Aorta (tissue), 5 donors: ENCODE measurements around the gene EDIL3. TPM values are rescaled to one million over a fixed set of nuclear protein-coding genes. Genes with fewer than 3 reads are reported as not detected.

Experiments used
- ATAC-seq: fragments of 200-7000 bp; cut with Tn5 transposase; one replicate; pipeline ENCODE4 v1.9.1; 2022; ENCODE audit warnings: moderate library complexity; ENCODE audit not compliant: low FRiP score
- DNase-seq, 2 donors: peaks; one replicate each; pipeline ENCODE4 v3.0.0-alpha.2; 2020
- H3K27ac ChIP-seq, 2 donors: one replicate each; pipeline ENCODE4 v1.5.1; 2013; ENCODE audit warnings: low read length in 2 of 2, mild to moderate bottlenecking in 2 of 2, moderate library complexity in 2 of 2, control low read depth in 1 of 2, inconsistent platforms in 1 of 2, low read depth in 1 of 2
- H3K27me3 ChIP-seq, 2 donors: one replicate each; pipeline ENCODE4 v1.6.1; 2013; ENCODE audit warnings: control low read depth in 1 of 2, low read length in 1 of 2, mild to moderate bottlenecking in 1 of 2, moderate library complexity in 1 of 2; ENCODE audit not compliant: insufficient read depth in 2 of 2, control insufficient read depth in 1 of 2
- H3K36me3 ChIP-seq, 2 donors: one replicate each; pipeline ENCODE4 v1.6.1; 2013; ENCODE audit warnings: control low read depth in 1 of 2, low read length in 1 of 2, mild to moderate bottlenecking in 1 of 2; ENCODE audit not compliant: insufficient read depth in 2 of 2, control insufficient read depth in 1 of 2
- H3K4me1 ChIP-seq, 2 donors: one replicate each; pipeline ENCODE4 v1.6.1; 2013; ENCODE audit warnings: low read length in 2 of 2, control low read depth in 1 of 2, mild to moderate bottlenecking in 1 of 2, moderate library complexity in 1 of 2; ENCODE audit not compliant: insufficient read depth in 2 of 2, control insufficient read depth in 1 of 2
- H3K4me3 ChIP-seq, 2 donors: one replicate each; pipeline ENCODE4 v1.5.1; 2013; ENCODE audit warnings: low read length in 2 of 2, control low read depth in 1 of 2, mild to moderate bottlenecking in 1 of 2
- H3K9me3 ChIP-seq: one replicate; pipeline ENCODE4 v1.6.1; 2013; ENCODE audit warnings: mild to moderate bottlenecking, low read length; ENCODE audit not compliant: control insufficient read depth
- WGBS, 2 donors: extraction: QIAGEN DNeasy Blood & Tissue Kit; methylation state at CpG; one replicate each; pipeline ENCODE4 v1.1.7; 2013; 5-methylcytosine and 5-hydroxymethylcytosine counted together
- intact Hi-C, 2 donors: fragments of 100-400 bp; cut with DNase I; formaldehyde crosslinking; loops; one replicate each; pipeline versions ENCODE4 v1.14.2 to v1.15.0; 2022
- polyA plus RNA-seq, 2 donors: library from polyadenylated mRNA; stranded (reverse); fragments of 200-250 nt; gene quantifications; one replicate each; pipeline ENCODE4 v1.2.3, GENCODE V29; 2013
- total RNA-seq, 2 donors: library from RNA; stranded (reverse); fragmentation: NEBNext Ultra II Directional; extraction: Animal tissue kit (Norgen Biotek cat#: 25700); gene quantifications; one replicate each; pipeline ENCODE4 v1.2.1, GENCODE V29; 2021
- donor health status: healthy with polysubstance abuse.
- donor health status: Bipolar disorder and iron deficiency.
- donor health status: DM: no; HTN: no; CAD: no.
- donor health status: DM: no; HTN: no; CAD: no.
- donor health status: DM: yes; HTN: yes; CAD: no.

The EDIL3 gene
- total and polyA plus RNA-seq, 4 donors, result 50.0 to 205 (median 122) TPM

GRCh38 chr5:84091127-84091799 is 293.4 kb downstream of the EDIL3 start:
- WGBS, 2 donors, result 57 to 78% methylated on average over 4 of the region's 4 CpGs
- ATAC-seq, result no peak
- H3K27me3 ChIP-seq, result no peaks in the 10 kb centered on the region
- no peak overlapping the region for H3K27ac ChIP-seq
- no peaks in the 10 kb centered on the region for H3K4me1 ChIP-seq
- no peak for DNase-seq
- intact Hi-C loops, result no loop called here
- H3K9me3 ChIP-seq, result no peaks in the 10 kb centered on the region
- H3K4me3 ChIP-seq, result no peak overlapping the region
- no peaks in the 10 kb centered on the region for H3K36me3 ChIP-seq

GRCh38 chr5:84088996-84089395 is 295.7 kb downstream of the EDIL3 start:
- DNase-seq (no peak), ATAC-seq (no peak)
- H3K27me3 ChIP-seq, result no peaks in the 10 kb centered on the region
- no peak overlapping the region for H3K4me3 ChIP-seq
- H3K36me3 ChIP-seq, result no peaks in the 10 kb centered on the region
- H3K9me3 ChIP-seq, result no peaks in the 10 kb centered on the region
- intact Hi-C loops, result no loop called here
- WGBS, 2 donors, result 62 to 71% methylated on average over 2 of the region's 2 CpGs
- no peaks in the 10 kb centered on the region for H3K4me1 ChIP-seq
- H3K27ac ChIP-seq, result no peak overlapping the region

- 88 to 91% methylated on average over 6 of the region's 6 CpGs for WGBS, 2 donors
- Histone ChIP-seq H3K27me3 (no peaks in the 10 kb centered on the region), H3K36me3 (no peaks in the 10 kb centered on the region), H3K9me3 (no peaks in the 10 kb centered on the region), H3K27ac (no peak overlapping the region), H3K4me3 (no peak overlapping the region), H3K4me1 (no peaks in the 10 kb centered on the region)
- intact Hi-C loops, result no loop called here
- DNase-seq (no peak), ATAC-seq (no peak)
Observed at GRCh38 chr5:84086511-84086910, 298.2 kb downstream of the EDIL3 start.

GRCh38 chr5:84085387-84086041 is 299.2 kb downstream of the EDIL3 start:
- H3K27ac ChIP-seq, result no peak overlapping the region
- no peaks in the 10 kb centered on the region for H3K9me3 ChIP-seq
- WGBS, 2 donors, result 87 to 88% methylated on average over 8 of the region's 8 CpGs
- no peaks in the 10 kb centered on the region for H3K27me3 ChIP-seq
- ATAC-seq (no peak), DNase-seq (no peak)
- H3K4me1 ChIP-seq, result no peaks in the 10 kb centered on the region
- no peak overlapping the region for H3K4me3 ChIP-seq
- intact Hi-C loops, result no loop called here
- no peaks in the 10 kb centered on the region for H3K36me3 ChIP-seq

GRCh38 chr5:84080908-84081307 is 303.8 kb downstream of the EDIL3 start:
- Histone ChIP-seq H3K9me3 (no peaks in the 10 kb centered on the region), H3K4me1 (no peaks in the 10 kb centered on the region), H3K27me3 (no peaks in the 10 kb centered on the region), H3K36me3 (no peaks in the 10 kb centered on the region), H3K4me3 (no peak overlapping the region), H3K27ac (no peak overlapping the region)
- WGBS, 2 donors, result 91 to 94% methylated on average over 1 of the region's 1 CpG
- intact Hi-C loops, result no loop called here
- no peak for ATAC-seq
- no peak for DNase-seq

- Histone ChIP-seq H3K27ac (no peak overlapping the region), H3K36me3 (no peaks in the 10 kb centered on the region), H3K27me3 (no peaks in the 10 kb centered on the region), H3K4me1 (no peaks in the 10 kb centered on the region), H3K4me3 (no peak overlapping the region), H3K9me3 (no peaks in the 10 kb centered on the region)
- intact Hi-C loops, result no loop called here
- no peak for ATAC-seq
- no peak for DNase-seq
Observed at GRCh38 chr5:84072339-84072738, 312.3 kb downstream of the EDIL3 start.

- H3K4me1 ChIP-seq, result no peaks in the 10 kb centered on the region
- H3K36me3 ChIP-seq, result no peaks in the 10 kb centered on the region
- 95% methylated on average over 13 of the region's 13 CpGs for WGBS, 2 donors
- no peak overlapping the region for H3K27ac ChIP-seq
- intact Hi-C loops, result no loop called here
- DNase-seq, result no peak
- ATAC-seq, result no peak
- no peaks in the 10 kb centered on the region for H3K27me3 ChIP-seq
- H3K4me3 ChIP-seq, result no peak overlapping the region
- no peaks in the 10 kb centered on the region for H3K9me3 ChIP-seq
Observed at GRCh38 chr5:84069608-84070179, 315.0 kb downstream of the EDIL3 start.

- Histone ChIP-seq H3K9me3 (no peaks in the 10 kb centered on the region), H3K27me3 (no peaks in the 10 kb centered on the region), H3K27ac (no peak overlapping the region), H3K4me1 (no peaks in the 10 kb centered on the region), H3K36me3 (peaks cover 0 to 3% of the 10 kb centered on the region in 2 donors), H3K4me3 (no peak overlapping the region)
- 88 to 89% methylated on average over 1 of the region's 1 CpG for WGBS, 2 donors
- intact Hi-C loops, result no loop called here
- no peak for DNase-seq
- no peak for ATAC-seq
Observed at GRCh38 chr5:84063041-84063440, 321.6 kb downstream of the EDIL3 start.

- no peak for ATAC-seq
Observed at GRCh38 chr5:84059672-84060071, 325.0 kb downstream of the EDIL3 start.

More at GRCh38 chr5:84059672-84060071, 325.0 kb downstream of the EDIL3 start:
- Histone ChIP-seq H3K9me3 (no peaks in the 10 kb centered on the region), H3K27ac (no peak overlapping the region), H3K4me1 (no peaks in the 10 kb centered on the region), H3K4me3 (no peak overlapping the region), H3K36me3 (peaks cover 0 to 3% of the 10 kb centered on the region in 2 donors), H3K27me3 (no peaks in the 10 kb centered on the region)
- intact Hi-C loops, result no loop called here
- no peak for DNase-seq
- 80 to 90% methylated on average over 2 of the region's 2 CpGs for WGBS, 2 donors
